Spleen (tissue), 7 donors: ENCODE results near the gene SERPINB12.

Experiments
- POLR2A ChIP-seq, 3 donors: fragments of 450-650 bp; IDR thresholded peaks; one replicate each; pipeline ENCODE4 v1.5.1; 2017; ENCODE audit warnings: antibody characterized with exemption in 3 of 3, mild to moderate bottlenecking in 1 of 3
- POLR2AphosphoS5 ChIP-seq, 3 donors: sonication (generic); formaldehyde crosslinking; IDR thresholded peaks; one replicate each; pipeline ENCODE4 v1.5.1; 2017; ENCODE audit warnings: antibody characterized with exemption in 3 of 3
- TF ChIP-seq, protein P1 (sequence below), 11 experiments: fragments of 200-600 bp in 7 of 11; fragments of 450-650 bp in 4 of 11; sonication (generic) in 4 of 11; IDR thresholded peaks in 8 of 11; conservative IDR thresholded peaks in 3 of 11; 1 replicate in 7 of 11; 2 replicates in 4 of 11; pipeline versions ENCODE4 v1.4.0 to v1.8.0; 2016 to 2021; ENCODE audit warnings: antibody characterized with exemption in 11 of 11, inconsistent platforms in 4 of 11, mild to moderate bottlenecking in 1 of 11
- donor health status: DM: no; HTN: no; CAD: no; lungs with moderate emphysema.
- donor health status: DM: no; HTN: no; CAD: no.
- donor health status: DM: no; HTN: no; CAD: no.

GRCh38 chr18:63495675-63496074, 46.5 kb upstream of the SERPINB12 start:
- TF ChIP-seq POLR2AphosphoS5 (IDR thresholded peaks at IDR 0.05) (no peak), POLR2A (IDR thresholded peaks at IDR 0.05) (no peak)
- TF ChIP-seq, protein P1, sequence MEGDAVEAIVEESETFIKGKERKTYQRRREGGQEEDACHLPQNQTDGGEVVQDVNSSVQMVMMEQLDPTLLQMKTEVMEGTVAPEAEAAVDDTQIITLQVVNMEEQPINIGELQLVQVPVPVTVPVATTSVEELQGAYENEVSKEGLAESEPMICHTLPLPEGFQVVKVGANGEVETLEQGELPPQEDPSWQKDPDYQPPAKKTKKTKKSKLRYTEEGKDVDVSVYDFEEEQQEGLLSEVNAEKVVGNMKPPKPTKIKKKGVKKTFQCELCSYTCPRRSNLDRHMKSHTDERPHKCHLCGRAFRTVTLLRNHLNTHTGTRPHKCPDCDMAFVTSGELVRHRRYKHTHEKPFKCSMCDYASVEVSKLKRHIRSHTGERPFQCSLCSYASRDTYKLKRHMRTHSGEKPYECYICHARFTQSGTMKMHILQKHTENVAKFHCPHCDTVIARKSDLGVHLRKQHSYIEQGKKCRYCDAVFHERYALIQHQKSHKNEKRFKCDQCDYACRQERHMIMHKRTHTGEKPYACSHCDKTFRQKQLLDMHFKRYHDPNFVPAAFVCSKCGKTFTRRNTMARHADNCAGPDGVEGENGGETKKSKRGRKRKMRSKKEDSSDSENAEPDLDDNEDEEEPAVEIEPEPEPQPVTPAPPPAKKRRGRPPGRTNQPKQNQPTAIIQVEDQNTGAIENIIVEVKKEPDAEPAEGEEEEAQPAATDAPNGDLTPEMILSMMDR (IDR thresholded peaks at IDR 0.05 in 8 of 11, conservative IDR thresholded peaks at IDR 0.05 in 3 of 11) = no peak
